ENCODE measurements around the gene ST3GAL5.

The ST3GAL5 gene

DNA sequence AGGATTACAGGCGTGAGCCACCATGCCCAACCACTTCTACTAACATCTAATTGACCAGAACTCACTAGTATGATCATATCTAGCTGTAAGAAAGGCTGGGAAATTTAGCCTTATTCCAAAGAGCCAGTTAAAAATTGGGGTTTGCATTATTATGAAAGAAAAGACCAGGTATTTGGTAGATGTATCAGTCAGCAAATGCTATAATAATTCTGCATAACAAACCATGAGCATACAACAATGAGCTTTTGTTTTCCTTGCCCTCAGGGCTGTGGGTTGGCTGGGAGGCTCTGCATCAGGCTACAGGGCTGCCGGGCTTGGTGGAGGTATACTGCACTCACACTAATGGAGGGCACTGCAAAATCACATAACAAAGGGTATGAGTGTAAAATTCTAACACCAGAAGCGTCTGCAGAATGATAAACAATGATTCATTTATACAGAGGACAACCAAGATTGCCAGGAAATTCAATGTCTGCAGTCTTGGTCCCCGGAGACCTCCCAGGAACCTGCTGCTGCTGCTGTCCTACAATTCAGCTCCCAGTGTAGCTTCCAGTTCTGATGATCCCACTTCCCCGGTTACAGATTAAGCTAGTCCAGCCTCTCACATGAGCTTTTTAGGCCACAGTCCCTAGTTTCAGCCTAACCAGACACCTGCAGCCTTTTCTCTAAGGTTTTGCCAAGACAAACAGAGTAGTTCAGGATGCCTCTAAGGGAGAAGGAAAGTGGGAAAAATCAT lies 32.2 kb upstream of the ST3GAL5 start:
- no peak for DNase-seq (ENCODE audit: extremely low spot score, insufficient read length, low read depth)
- no peak for FAIRE-seq

DNA sequence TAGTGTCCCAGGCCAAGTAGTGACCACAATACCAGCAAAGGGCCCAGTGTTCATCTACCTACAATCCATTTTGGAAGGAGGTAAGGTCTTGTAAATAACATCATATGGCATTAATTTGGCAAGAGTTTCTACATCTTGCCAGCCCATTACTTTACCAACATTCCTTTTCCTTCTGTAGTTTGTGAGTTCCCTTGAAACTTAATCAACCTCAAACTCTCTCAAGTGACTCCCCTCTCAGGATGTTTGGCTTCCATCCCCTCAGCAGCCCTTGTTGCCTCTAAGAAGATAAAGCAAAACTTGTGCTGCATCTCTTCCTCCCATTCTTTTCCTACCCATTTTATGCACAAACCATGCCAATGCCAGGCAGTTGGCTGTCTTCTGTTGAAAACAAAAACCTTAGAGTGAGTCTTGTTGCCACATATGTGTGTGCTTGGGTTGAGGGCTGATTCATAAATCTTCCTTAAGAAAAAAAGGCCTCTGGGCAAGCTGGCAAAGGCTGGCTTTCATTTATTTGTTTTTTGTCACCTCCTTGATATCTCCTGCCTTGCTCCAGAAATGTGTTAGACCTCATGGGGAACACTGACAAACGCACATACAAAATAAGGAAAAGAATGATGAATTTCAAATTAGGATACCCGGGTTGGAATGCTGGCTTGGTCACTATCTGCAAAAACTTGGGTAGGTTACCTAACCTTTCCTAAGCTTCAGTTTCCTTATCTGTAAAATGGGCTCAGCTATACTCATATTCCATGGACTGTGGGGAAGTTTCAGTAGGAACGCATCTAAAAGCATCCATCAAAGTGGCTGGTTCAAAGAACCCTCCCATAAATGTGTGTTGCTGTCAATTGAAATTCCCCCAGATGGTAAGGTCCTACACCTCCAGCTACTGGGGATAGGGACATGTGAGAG lies 29.4 kb upstream of the ST3GAL5 start:
- FAIRE-seq (no peak), DNase-seq (ENCODE audit: extremely low spot score, insufficient read length, low read depth) (no peak)

DNA sequence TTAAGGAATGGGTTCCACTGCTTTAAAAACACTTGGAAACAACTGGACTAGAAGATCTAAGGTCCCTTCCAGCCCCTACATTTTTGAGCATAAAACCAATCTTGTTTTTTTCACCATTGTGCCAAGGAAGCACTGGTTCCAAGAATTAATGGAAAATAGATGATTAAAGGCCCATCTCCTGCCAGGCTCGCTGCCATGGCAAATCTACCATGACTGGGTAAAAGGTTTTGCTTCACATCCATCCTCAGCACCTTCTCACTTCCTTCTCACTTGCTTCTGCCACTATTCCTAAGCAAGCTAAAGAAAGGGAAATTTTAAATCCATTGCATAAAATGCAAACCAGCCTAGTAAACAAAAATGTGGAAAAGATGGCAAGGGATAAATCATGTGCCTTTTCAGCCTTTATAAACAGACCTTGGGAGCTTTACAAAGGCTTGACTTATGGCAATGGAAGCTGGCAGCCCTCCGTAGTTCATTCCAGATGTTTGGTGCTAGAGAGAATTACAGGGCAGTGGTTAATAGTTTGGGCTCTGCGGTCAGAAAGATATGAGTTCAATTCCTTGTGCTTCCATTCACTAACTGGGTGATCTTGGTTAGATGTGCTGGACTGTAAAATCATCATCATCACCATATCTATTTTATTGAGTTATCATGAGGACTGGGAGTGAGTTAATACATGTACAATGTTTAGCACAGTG lies 27.0 kb upstream of the ST3GAL5 start:
- FAIRE-seq (no peak), DNase-seq (ENCODE audit: extremely low spot score, insufficient read length, low read depth) (no peak)

DNA sequence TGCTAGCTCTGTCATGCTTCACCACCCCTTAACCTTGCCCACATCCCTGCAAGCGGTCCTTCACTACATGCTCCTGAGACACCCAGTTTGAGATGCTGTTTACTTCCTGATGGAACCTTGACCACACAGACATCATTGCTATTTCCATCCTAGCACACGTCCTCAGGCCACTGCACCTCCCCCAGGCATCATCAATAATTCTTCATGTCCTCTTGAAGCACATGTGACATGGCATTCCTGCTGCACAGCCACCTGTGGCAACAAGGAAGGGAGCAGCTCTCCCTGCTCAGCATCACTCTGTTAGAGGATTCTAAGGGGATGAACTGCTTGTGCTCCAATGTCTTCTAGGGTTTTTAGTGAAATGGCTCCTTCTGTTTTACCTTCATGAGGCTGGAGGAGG lies 26.1 kb upstream of the ST3GAL5 start:
- DNase-seq (ENCODE audit: extremely low spot score, insufficient read length, low read depth), result no peak

DNA sequence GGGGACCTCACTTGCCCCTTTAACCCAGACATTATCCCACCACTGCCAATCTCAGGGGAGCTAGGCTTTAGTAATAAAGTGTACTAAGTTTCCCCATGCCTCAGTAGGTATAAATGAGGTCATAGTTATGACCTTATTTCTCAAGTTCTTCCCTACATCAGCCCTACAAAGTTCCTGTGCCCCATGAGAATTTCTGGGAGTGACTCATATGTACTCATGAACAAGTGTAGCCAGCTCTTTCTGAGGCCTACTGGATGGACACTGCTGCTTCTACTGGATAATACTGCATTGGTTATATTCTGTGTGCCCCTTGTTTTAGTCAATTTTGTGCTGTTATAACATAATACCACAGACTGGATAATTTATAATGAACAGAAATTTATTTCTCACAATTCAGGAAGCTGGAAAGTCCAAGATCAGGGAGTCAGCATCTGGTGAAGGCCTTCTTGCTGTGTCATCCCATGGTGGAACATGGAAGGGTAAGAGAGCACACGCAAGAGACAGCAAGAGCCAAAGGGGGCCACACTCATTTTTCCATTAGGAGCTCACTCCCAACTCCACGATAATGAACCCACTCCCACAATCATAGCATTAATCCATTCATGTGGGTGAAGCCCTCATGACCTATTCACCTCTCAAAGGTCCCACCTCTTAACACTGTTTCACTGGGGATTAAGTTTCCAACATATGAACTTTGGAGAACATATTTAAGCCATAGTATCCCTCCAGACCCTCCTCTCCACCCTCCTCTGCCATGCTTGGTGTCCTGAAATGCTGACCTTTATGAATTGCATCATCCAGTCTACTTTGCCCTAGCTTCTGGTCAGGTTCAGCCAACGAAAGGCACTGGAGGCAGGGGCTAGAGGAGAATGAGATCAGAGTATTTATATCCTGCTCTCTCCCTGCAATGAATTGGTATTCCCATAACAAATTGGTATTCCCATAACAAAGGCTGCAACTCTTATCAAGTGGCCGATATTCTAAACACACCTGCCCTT lies 25.4 kb upstream of the ST3GAL5 start:
- FAIRE-seq (no peak), DNase-seq (ENCODE audit: extremely low spot score, insufficient read length, low read depth) (no peak)

More for the DNA sequence above, 26.1 kb upstream of the ST3GAL5 start:
- no peak for FAIRE-seq

DNA sequence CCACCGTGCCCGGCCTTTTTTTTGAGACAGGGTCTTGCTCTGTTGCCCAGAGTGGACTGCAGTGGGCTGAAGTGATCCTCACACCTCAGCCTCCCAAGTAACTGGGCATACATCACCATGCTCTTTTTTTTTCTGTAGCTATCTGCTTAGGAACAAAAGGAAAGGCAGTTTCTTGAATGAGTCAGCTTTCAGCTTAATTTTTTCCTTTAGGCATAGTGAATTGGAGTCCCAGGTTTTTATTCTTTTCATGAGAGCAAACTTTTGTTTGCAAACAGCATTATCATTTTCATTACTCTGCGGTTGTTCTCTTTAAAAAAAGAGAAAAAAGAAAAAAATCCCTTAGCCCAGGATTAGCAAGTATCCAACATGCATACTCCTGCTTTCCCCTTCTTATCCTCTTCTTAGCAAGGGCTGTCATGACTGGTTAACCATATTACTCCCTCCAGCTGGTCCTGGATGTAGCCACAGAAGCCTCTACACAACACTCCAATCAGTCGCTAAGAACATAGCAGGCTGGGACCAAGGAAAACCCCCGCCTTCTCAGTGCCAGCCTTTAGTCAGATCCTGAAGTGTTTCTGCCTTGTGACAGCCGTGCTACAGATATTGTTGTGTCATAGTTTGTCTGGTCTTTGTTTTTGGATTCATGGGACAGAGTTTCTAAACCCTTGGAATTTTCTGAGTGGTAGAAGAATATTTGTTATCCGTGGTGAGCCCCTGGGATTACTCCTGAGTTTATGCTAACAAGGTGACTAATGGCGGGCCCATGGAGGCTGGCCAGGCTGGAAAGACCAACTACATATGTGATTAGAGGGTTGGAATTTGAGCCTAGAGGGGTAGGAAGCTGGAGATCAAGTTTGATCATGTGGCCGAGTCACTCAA lies 23.3 kb upstream of the ST3GAL5 start:
- FAIRE-seq, result no peak
- no peak for DNase-seq (ENCODE audit: extremely low spot score, insufficient read length, low read depth)

DNA sequence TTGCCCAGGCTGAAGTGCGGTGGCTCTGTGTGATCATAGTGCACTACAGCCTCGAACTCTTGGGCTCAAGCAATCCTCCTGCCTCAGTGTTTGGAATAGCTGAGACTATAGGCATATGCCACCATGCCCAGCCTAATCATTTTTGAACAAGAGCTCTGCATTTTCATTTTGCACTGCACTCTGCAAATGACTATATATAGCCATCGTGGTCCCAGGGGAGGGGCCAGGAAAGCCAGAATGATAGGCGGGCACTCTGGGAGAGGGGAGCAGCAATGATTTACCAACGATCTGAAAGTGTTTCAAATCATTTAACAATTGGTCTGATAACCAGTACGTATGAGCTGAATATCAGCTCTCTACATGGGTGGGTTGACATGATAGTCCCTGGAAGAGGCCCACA lies 22.3 kb upstream of the ST3GAL5 start:
- FAIRE-seq, result no peak
- no peak for DNase-seq (ENCODE audit: extremely low spot score, insufficient read length, low read depth)

DNA sequence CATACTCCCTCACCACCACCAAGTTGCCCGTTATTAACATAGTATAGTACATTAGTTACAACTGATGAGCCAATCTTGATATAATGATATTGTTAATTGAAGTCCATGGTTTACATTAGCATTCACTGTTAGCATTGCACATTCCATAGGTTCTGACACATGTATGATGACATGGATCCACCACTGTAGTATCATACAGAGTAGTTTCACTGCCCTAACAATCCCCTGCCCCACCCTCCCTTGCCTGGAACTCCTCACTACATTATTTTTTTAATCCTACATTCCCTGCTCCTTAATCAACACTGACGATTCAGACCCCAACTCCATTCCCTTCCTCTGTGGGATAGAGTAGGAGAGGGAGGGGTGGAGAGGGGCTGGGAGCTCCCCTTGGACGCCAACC lies 20.2 kb upstream of the ST3GAL5 start:
- FAIRE-seq, result no peak
- DNase-seq (ENCODE audit: extremely low spot score, insufficient read length, low read depth), result no peak

DNA sequence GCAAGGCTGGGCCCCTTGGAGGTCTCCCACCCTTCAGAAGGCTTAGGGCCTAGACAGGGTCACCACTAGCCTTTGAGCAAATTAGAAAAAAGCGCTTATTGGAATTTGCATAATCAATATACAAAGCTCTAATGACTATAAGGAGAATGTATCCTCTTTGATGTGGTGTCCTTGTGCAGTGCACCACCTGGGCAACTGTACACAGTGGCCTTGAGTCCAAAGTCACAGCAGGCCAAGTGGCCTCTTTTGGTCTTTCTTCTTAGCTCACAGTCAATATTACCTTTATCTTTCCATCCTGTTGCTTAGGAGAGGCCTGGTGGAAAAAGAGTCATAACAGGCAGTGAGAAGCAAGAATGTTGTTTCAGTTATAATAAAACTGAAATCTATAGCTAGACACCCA lies 19.7 kb upstream of the ST3GAL5 start:
- FAIRE-seq (no peak), DNase-seq (ENCODE audit: extremely low spot score, insufficient read length, low read depth) (no peak)

DNA sequence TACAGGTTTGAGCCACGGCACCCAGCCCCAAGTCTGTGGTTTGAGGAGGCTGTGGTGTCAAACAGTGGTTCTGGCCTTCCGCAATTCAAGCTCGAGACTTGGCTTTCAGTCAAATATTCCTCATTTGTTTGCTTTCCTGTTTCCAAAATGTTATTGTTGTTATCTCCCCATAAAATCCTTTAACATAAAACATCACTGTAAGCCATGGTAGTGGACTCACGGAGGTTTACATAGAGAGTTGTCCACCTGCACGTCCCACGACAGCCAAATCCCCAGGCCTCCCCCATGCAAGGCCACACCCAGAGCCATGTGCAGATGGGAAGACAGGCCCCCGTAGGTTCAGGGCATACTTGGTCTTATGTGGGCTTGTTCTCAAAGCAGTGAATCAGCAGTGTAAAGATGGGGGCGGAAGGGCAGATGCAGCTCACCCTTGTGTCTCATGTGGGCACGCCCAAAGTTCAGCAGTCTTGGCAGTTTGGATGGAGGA lies 18.9 kb upstream of the ST3GAL5 start:
- DNase-seq (ENCODE audit: extremely low spot score, insufficient read length, low read depth) (no peak), FAIRE-seq (no peak)

DNA sequence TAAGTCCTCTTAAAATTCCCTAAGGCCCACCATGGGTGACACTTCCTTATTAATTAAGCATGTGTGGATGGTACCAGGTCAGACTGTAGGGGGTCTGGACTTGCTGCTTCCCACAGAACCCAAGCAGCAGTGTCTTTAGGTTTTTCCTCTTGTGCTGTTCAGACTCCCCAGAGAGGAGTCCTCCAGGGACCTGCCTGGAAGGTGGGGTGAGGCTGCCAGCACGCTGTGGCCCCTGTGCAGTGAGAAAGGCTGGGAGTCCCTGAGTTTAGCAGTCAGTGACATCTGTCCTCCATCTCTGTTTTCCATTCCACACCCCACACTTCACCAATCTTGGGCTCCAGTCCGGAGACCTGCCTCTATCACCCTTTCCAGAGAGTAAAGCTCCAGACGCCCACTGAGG lies 18.0 kb upstream of the ST3GAL5 start:
- FAIRE-seq, result no peak
- no peak for DNase-seq (ENCODE audit: extremely low spot score, insufficient read length, low read depth)

DNA sequence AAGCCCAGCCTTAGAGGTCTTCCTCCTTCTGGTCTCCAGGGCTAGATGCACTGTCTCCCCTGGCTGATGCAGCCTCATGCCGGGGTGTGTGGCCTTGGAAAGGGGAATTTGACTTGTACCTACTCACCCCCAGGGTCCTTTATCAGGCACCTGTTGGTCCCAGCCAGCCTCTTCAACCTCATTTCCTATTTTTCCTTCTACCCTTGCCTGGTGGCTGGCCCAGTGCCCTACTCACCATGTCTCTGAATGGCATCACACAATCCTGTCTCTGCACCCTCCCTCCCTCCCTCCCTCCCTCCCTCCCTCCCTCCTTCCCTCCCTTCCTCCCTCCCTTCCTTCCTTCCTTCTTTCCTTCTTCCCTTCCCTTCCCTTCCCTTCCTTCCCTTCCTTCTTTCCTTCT lies 17.1 kb upstream of the ST3GAL5 start:
- FAIRE-seq (no peak), DNase-seq (ENCODE audit: extremely low spot score, insufficient read length, low read depth) (no peak)

DNA sequence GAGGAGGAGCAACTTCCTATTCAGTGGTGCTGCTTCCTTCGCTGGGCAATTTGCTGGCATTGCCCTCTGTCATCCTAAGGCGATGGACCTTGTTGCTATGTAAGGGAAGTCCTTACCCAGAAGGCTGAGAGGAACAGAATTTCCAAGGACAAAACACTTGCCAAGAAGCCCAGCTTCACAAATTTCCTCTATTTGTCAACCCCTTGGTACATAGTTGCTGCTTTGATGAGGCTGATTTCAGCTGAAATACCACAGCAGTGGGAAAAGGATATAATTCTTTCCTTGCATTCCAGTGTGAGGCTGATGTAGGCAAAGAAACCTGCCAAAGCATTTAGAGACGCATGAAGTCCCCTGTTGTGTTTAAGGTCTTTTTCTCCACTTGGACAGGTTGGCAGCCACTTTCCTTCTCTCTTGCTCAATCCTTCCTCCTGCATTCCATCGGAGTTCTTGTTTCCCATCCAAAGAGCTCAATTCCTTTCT lies 16.4 kb upstream of the ST3GAL5 start:
- FAIRE-seq, result no peak
- DNase-seq (ENCODE audit: extremely low spot score, insufficient read length, low read depth), result no peak

DNA sequence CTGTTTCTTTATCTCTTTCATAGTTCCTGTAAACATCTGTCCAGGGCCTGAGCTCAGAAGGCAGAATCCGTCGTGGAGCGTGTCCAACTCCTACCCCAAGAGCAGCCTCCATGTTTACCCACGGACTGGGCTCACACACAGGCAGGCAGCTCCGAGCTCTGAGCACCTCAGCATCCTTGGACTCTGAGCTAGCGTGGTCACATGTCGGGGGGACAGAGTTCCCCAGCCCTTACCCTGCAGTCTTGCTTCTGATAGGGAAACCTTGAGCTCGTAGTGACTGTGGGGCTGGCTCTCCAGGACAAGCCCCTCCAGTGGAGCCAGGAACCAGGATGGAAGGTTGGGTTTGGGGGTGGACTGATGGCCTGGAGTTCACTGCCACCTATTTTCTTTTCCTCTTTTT lies 15.1 kb upstream of the ST3GAL5 start:
- FAIRE-seq, result no peak
- no peak for DNase-seq (ENCODE audit: extremely low spot score, insufficient read length, low read depth)

DNA sequence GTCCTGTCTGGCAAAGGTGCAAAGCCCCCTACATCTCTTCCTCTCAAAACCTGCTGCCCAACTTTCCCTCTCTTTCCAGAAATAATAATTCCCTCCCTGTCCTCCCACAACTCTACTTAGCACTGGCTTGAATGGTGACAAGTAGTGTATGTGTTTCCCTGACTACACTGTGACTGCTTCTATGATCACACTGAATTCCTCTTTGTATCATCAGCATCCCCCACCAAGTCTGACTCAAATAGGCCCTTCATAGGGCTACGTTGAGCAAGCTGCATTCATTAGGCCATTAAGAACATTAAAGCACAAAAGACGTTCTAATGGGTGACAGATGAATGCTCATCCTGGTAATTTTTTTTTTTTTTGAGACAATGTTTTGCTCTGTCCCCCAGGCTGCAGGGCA lies 13.7 kb upstream of the ST3GAL5 start:
- DNase-seq (ENCODE audit: extremely low spot score, insufficient read length, low read depth) (no peak), FAIRE-seq (no peak)

DNA sequence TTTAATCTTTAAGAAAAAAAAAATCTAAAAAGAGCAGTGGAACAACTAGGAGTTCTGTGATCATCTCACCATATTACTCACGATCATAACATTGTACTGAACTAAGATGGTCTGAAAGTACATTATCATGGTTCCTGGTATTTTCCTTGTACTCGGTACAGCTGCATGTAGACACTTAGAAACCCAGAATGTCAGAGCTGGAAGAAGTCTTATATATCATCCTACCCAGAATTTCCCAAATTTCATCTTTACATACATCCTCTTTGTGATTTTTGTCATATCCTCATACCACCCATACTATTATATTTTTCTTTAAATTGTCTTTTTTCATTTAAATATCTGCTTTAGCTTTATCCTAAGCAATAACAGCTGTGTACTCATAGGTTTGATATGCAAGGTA lies 12.4 kb upstream of the ST3GAL5 start:
- FAIRE-seq (no peak), DNase-seq (ENCODE audit: extremely low spot score, insufficient read length, low read depth) (no peak)

DNA sequence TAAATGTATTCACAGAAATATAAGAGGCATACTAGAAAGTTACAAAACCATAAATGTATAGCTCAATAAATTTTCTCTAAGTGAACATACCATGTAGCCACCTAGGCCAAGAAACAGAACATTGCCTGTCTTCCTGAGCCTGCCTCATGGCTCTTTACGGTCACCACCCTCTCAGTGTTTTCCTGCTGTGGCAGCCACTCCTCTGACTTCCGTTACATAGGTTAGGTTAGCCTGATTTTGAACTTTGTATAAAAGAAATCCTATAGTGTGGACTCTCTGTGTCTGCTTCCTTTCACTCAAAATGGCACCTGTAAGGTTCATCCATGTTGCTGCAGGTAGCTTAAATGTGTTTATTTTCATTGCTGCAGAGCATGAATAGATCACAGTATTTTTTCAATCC lies 11.6 kb upstream of the ST3GAL5 start:
- DNase-seq (ENCODE audit: extremely low spot score, insufficient read length, low read depth) (no peak), FAIRE-seq (no peak)

DNA sequence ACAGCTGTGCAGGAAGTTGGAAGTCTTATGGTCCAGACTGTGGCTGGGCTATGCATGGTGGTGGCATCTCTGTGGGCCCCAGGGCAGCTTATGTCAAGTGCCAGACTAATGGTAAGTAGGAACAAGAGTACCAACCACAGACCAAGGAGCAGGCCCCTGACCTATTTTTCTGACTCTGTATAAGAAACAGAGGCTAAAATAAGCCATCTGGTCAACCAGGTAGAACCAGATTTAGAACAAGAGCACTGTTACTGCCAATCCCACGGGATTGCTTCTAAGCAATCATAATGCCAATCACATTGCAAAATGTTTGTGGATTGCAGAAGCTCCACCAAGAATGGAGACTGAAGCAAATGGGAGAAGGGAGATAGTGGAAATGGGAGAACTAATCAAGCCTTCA lies 11.1 kb upstream of the ST3GAL5 start:
- no peak for DNase-seq (ENCODE audit: extremely low spot score, insufficient read length, low read depth)
- no peak for FAIRE-seq

All from GM18507 (cell line).